Activated T-cell treated with anti-CD3 and anti-CD28 coated beads, Interleukin-2, amount 50 U/mL, for 48 hours (primary cell): Measurements from ENCODE around the gene MRPL44.
"Not testable (repeated sequence)": the region's sequence is repeated elsewhere in the genome, so short reads cannot be mapped to it uniquely, and the experiment has no call there.

Experiments used
- DNase-seq, 2 experiments: peaks; one replicate each; pipeline ENCODE4 v3.0.0-alpha.2; 2020

MRPL44 gene

DNA sequence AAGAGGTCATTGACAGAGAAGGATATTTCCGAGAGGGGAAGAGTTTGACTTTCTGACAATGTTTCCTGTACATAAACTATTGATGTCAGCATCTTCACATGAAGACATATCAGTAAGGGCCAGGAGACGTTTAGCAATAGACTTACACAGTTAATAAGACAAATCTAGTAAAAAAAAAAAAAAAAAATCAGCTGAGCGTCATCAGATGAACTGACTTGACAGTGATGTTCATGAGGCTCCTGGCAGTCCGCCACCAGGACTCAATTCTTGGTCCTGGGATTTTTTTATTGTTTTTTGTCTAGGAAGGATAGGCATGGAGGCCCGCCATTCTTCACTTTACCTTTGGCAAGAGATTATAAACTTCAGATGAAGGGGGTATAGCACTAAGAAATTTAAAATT is 14.5 kb downstream of the MRPL44 start:
- DNase-seq, result no peak

DNA sequence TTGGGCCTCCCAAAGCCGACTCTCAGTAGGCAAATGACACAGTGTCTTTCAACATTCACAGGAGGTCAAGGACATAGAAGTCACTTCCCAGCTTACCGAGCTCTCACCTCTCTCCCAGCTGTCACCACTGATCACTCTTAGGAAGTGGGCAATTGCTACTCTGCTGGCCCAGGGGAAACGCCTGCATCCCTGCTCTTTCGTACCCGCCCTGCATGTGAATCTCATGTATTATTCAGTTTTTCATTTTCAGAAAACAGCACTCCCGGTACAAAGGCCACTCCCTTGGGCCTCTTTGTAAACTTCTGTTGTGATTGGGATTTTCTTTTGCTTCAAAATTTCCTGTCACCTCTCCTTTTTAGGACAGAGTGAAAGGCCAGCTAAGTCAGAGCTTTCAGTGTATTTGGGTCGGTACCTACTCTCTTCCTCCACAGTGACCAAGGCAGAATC is 15.4 kb downstream of the MRPL44 start:
- DNase-seq, result no peak

DNA sequence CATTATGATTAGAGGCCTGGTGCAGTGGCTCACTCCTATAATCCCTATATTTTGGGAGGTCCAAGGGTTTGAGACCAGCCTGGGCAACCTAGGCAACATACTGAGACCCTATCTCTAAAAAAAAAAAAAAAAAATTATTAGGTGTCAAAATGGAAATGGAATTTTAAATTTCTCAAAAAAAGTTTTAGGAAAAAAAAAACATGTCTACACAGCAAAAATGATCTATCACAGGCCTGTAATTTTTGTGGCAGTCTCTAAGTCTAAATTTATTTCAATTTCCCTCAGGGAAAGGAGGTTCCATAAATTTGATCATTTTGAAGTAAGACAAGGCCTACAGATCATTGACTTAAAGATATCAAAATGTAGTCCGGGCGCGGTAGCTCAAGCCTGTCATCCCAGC is 16.3 kb downstream of the MRPL44 start:
- no peak for DNase-seq

DNA sequence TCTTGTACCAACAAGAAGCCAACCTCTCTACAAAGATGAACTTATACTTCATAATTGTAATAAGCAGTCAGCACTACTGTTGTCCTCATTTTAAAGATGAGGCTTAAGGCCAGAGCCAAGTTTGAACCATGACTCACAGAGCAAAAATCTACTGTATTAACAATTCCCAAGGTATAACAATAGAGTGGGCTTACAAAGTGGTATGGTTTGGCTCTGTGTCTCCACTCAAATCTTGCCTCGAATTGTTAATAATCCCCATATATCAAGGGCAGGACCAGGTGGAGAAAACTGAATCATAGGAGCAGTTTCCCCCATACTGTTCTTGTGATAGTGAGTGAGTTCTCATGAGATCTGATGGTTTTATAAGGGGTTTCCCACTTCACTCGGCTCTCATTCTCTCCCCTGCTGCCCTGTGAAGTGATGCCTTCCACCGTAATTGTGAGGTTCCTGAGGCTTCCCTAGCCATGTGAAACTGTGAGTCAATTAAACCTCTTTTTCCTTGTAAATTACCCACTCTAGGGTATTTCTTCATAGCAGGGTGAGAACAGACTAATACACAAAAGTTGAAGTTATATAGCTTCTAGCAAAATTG is 19.5 kb downstream of the MRPL44 start:
- no peak for DNase-seq

DNA sequence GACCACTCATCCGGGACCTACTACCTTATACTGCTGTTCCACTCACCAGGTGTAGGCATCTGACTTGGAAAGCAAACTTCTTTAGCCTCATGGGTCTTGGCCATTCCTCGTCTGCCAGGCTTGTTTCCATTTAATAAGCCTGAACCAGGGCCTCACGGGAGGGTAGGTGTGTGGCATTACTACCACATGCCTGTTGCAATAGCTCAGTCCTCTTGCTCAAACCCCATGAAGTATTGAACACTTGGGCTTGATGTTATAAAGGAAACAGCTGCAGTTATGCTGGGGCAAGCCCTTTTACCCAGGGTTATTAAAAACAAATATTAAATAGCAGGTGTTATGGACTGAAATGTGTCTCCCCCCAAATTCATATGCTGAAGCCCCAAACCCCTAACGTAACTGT is 21.2 kb downstream of the MRPL44 start:
- no peak for DNase-seq

DNA sequence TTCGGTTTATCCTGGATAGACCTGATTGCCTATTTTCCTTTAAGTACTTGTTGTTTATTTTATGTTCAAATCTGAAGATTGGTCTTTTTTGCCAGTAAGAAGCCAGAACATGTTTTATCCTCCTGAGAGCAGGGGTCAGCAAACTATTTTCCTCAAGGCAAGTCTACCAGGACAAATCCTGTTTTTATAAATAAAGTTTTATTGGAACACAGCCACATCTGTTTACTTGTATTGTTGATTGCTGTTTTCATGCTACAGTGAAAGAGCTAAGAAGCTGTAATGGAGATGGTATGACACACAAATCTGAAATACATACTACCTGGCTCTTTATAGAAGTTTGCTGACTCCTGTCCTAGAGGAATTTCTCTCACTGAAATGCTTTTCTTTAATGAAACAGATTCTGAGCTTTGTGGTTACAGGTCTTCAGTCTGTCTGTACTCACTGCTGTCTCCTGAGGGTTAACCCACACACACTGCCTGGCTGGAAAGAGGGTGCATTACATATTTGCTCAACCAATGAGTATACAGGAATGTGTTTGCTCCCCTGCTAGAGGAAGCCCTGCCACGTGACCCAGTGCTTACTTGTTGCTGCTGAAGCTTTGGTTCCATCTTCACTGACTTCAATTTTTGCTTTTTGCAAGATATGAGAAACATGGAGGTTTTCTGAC is 22.6 kb downstream of the MRPL44 start:
- no peak for DNase-seq

DNA sequence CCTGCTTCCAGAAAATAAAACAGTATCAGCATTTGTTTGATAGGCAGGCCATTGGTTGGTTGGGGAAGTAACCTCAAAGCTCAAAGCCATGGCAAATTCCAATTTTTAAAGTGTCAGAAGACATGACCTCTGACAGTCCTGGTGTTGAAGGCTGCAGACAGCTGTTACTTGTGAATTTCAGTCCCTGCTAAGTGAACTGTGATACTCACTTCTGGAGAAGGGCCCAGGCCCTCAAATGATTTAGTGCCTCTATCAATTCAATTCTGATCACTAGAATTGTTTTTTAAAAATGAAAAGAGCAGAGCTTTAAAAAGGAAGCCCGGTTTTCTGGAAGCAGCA is 23.1 kb downstream of the MRPL44 start:
- no peak for DNase-seq

DNA sequence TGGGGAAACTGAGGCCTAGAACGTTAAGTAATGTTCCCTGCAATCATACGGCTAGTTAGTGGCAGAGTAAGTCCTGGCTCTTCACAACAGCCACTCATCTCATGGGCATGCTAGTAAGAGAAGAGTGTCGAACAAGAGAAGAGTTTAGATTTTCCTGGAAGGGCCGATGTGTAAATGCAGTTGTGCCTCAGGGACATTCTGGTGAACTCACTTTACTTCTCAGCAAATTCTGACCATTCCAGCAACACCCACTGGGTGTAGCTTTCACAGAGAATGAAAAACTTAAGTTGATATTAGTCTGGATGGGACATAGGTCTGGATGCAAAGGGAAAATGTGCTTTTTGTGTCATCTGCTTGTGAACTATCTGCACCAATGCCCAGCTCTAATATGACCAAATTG is 23.5 kb downstream of the MRPL44 start:
- DNase-seq, result no peak

DNA sequence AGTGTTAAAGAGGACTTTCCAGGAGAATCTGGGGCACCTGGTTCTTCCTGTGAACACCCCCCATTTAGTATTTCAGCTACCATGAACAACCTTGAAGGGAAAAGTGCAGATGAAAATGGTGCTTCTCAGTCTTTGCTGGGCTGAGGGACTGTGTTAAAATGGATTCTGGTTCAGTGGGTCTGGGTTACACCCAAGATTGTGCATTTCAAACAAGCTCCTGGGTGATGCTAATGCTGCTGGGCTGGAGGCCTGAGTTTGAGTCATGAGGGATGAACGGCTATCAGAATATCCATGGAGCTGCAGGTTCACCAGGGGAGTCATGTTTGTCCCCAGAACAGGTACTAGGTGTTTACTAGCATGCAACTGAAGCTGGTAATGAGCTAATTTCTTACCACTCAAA is 24.0 kb downstream of the MRPL44 start:
- DNase-seq, result no peak

DNA sequence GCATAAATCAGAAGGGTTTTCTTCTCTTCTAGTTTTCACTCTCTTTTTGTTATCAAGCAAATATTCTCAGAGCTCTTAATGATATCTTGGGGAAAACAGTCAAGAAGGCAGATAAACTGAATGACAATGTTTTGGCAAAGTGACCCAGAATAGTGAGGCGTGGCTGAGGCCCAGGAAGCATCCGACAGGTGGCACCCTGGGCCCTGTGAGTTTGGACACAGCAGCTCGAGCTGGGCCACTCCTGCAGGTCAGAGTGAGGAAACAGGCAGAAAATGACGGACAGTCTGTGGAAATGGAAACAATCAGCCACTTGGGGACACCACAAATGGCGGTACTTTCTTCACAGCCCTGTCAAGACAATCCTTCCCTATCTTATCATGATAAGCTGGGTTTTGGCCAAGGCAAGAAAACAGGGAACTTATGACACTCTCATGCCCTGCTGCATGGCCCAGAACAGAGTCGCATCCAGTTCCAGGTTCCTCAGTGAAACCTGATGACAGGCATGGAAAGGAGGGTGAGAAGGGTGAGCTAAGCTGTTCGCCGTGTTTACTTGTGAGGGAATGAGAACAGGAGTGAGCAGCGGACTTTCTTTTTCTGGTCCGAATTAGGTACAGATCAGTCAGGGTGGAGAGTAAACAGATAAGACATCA is 32.1 kb downstream of the MRPL44 start:
- DNase-seq, result no peak

DNA sequence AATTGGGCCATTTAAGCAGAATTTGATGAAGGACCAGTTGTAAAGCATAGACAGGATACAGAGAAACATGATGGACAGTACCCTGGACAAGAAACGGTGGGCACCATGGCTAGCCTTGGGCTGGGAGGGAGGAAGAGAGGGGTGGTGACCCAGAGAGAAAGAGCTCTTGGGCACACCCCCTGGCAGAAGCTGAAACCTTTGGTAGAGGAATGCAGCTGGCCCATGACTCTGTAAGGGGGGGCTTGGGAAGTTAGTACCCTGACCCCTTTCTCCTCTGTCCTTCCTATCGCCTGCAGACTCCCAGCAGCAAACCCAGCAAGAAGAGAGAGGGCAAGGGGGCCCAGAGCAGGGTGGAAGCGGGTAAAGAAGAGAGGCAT is 32.6 kb downstream of the MRPL44 start:
- no peak for DNase-seq

DNA sequence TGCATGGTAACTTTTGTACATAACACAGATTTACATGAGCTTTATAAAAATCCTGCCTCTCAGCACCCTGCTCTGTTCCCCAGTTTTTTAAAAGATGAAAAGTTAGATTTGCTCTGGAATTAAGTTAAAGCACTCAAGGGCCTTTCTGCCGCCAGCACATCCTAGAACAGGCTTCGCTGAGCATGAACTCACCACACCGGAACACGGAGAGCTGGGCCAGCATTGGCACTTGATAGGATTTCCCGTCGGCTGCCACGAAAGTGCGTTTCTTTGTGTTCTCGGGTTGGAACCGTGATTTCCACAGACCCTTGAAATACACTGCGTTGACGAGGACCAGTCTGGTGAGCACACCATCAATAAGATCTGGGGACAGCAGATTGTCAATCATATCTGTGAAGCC is 34.3 kb downstream of the MRPL44 start:
- no peak for DNase-seq

DNA sequence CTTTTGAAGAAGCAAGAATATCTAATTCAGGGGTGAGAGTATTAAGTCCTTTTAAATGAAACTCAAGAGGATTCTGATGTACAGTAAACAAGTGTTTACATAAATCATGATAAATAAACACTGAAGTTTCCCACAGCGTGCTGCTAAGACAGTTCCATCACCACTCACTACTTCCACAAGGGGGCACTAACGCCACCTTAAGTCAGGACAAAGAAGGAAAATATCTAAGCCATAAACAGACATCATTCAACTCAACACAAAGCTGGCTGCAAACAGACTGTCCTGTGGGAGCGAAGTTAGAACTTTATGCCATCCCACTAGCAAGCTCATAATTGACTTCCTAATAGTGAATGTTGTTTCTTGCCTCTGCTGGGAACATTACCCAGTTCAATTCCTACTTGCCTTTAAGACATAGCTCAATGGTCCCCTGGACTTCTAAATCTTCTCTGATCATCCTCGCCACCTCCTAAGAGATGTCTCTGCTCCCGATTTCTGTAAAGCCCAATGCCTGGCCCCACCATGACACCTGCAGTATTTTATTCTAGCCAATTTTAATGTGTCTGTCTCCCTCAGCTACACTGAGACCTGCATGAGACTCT is 36.5 kb downstream of the MRPL44 start:
- peak; percentile 62 to 65 for DNase-seq

DNA sequence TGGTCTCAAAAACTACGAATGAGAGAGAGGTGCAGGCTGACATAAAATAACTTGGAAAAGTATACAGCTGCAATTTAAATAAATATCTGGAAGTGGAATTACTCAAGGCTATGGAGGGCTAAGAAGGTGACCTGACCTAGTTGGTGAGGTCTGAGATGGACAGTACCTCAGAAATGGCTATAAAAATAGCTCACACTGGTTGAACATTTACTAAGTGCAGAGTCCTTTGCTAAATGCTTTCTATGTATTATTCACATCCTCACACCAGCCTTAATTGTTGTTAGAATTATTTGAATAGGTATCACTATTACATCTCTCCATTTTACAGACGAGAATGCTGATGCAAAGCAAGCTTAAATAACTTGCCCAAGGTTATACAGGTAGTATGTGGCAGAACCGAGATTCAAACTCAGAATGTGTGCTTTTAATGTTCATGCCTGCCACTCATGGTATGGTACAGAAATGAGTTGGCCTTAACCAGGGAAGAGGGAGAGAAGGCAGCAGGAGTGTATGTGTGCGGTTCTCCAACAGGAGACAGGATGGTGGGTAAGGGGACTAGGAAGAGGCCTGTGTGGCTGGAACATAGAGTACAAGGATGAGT is 37.4 kb downstream of the MRPL44 start:
- no peak for DNase-seq

DNA sequence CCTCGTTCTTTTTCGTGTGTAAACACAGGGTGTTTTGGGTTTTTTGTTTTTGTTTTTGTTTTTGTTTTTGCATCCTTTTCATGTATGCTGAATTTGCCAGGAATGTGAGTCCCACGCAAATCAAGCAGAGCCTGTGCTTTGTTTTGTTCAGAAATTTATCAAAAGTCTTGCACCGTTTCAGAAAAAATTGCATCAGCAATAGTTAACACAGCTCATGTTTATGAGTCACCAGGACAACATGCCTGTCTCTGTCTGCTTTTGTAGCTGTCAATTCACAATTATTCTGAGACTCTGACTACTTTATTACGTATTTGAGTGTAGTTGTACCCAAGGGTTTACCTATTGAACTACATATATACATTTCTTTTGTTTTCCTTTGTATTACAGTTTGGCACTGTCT is 38.3 kb downstream of the MRPL44 start:
- DNase-seq, result no peak

DNA sequence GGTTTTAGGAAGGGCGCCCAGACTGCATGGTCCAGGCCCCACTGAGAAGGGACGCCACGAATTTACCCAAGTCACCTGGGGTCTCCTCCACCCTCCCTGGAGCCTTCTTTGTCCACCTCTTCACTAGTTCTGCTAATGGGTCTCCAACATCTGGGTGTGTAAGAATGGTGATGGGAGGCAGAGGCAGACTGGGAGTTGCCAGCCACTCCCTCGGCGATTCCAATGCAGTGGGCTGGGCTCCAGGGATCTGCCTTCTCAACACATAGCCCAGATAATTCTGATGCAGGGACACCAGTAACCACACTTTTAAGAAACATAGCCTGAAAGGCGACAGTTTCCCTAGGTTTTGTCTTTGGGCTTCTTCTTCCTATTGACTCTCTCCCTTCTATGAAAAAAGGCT is 39.1 kb downstream of the MRPL44 start:
- no peak for DNase-seq

DNA sequence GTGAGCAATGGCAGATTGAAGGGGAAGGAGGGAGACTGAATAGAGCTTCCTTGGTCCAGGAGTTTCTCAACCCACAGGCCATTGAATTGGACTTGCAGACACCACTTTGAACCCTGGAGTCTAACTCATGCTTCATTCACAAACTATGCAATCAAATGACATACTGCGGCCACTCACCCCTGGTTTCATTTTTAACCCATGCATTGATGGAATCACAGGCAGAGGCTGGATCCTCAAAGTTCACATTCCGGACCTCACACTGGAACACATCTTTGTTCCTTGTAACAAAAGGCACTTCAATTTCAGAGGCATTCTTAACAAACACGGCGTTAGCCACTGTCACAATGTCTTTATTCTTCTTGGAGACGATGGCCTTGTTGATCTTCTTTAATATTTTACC is 40.7 kb downstream of the MRPL44 start:
- no peak for DNase-seq

DNA sequence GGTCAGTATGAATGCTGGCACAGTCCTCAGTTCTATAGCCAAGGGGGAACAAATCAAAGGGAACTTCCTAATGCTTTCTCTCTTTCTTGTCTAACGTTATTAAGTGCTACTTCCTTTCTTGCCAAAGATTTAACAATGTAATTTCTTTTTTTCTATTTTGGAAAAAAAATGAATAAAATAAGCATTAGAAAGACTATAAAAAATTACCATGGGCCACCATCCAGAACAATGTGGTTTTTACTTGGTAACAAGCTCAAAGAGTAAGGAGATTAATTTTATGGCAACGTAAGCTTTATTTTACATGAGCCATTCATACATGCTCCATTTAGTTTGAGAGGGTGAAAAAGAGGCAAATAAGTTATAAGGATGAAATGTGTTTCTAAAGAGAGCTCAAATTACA is 41.7 kb downstream of the MRPL44 start:
- DNase-seq, result no peak

DNA sequence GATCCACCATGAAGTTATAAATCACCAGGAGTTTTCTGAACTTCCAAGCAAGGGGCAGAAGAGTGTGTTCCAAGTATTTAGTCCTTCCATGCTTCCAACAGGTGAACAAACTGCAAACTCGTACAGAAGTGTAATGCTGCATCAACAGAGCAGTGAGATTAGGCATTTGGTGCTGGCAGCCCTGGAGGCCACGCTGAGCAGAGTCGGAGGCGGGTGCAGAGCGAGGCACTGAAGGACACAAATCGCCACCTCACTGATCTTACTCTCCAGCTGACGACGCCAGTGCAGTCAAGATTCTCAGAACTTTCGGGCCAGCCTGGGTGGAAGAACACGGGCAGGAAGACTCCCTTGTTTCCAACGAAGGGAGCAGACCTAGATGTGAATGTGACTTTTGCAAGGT is 42.6 kb downstream of the MRPL44 start:
- no peak for DNase-seq

DNA sequence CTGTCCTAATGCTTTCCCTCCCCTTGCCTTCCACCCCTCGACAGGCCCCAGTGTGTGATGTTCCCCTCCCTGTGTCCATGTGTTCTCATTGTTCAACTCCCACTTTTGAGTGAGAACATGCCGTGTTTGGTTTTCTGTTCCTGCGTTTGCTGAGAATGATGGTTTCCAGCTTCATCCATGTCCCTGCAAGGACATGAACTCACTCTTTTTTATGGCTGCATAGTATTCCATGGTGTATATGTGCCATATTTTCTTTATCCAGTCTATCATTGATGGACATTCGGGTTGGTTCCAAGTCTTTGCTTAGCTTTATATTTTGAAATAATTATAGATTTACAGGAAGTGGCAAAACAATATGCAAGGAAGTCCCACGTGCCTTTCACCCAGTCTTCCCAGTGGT is 43.4 kb downstream of the MRPL44 start:
- DNase-seq, result not testable (repeated sequence)

DNA sequence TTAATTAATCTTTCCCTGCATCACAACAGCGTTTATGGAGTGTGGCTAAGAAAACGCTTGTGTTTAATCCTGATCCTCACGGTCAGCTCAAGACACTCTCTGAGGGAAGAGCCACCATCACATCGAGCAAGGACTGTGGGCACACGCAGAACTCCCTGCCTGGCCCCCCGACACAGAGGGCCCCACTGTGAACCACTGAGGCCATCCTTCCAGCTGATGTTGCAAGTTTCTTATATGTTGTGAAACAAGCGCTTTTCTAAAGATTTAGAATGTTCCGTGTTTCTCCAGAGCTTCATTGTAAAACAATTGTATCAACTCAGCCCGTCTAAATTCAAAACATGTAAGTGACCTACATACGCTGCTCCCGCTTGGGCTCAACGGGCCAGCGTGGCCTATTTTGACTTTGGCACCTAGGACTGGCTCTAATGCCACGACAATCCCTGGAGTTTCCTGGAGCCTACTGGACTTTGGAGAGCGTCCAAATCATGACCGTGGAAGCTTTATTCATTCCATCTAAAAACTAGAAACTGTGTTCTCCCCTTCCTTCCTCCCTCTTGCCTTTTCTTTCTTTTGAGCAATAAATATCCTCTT is 46.9 kb downstream of the MRPL44 start:
- DNase-seq, result no peak

DNA sequence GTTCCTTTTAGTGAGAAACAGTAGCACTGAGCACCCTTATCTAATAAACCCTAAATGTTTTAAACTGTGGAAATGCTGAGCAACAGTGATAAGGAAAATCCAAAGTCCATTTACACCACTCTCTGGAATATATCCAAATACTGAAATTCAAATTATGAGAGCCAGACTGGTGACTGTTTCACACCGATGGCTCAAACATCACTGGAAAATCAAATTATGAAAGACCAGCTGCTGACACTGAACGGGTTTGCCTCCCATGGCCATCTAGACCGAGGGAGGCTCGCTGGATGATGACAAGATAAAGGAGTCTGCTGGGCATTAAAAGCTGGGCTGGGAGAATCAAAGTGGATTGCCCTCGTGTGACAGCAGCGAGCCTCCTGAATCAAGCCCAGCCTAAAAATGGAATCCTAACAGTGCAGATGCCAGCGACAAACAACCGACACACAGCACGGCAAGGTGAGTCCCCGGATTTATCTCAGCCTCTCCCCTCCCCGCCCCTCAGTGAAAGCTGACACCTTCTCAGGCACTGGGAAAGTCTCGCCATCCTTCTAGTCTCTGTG is 51.5 kb downstream of the MRPL44 start:
- no peak for DNase-seq

DNA sequence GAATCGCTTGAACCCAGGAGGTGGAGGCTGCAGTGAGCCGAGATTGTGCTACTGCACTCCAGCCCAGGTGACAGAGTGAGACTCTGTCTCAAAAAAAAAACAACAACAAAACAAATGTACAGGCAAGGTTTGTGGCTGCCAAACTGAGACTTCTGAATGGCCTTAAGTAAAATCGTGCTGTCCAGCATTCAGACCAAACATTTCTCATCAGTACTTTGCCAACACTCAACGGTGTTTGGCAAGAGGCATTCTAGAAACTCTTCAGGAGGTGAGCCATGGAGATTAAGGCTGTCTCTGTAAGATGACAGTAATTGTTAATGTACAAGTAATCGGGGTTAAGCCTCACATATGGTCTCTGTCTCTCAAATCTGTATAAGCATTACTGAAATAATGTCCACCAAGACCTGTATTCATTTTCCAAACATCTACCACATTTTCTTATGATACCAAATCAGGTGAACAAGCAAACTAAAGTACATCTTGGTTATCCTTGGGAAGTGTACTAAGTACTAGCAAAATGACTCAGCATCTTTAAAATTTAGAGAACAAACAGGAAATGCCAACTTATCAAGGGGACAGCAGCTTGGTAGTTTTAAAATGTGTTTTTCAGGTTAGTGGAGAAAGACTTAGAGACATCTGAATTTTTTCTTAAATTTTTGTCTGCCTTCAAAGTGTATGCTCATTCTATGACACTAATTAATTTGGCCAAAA is 52.5 kb downstream of the MRPL44 start:
- DNase-seq, result no peak
